ENCODE results near the gene DDIT3.
A peak's percentile ranks its signal among the peaks of the same experiment; 100 is the strongest.
"Not testable (repeated sequence)": the region's sequence is repeated elsewhere in the genome, so short reads cannot be mapped to it uniquely, and the experiment has no call there.

Gene DDIT3

GRCh38 chr12:57513266-57513665, 7.0 kb downstream of the DDIT3 start:
- no peak for DNase-seq

GRCh38 chr12:57512665-57513064, 7.6 kb downstream of the DDIT3 start:
- no peak for DNase-seq

- no peak for DNase-seq
Observed at GRCh38 chr12:57511588-57512325, 8.6 kb downstream of the DDIT3 start.

- no peak for DNase-seq
Observed at GRCh38 chr12:57511161-57511560, 9.2 kb downstream of the DDIT3 start.

GRCh38 chr12:57507796-57508195, 12.5 kb downstream of the DDIT3 start:
- DNase-seq: not testable (repeated sequence)

GRCh38 chr12:57506541-57506940, 13.8 kb downstream of the DDIT3 start:
- DNase-seq: not testable (repeated sequence)

- DNase-seq: not testable (repeated sequence)
Observed at GRCh38 chr12:57502311-57502969, 17.9 kb downstream of the DDIT3 start.

- DNase-seq: no peak
Observed at GRCh38 chr12:57500213-57500612, 20.1 kb downstream of the DDIT3 start.

- no peak for DNase-seq
Observed at GRCh38 chr12:57498571-57498970, 21.7 kb downstream of the DDIT3 start.

- no peak for DNase-seq
Observed at GRCh38 chr12:57498132-57498502, 22.2 kb downstream of the DDIT3 start.

- DNase-seq: no peak
Observed at GRCh38 chr12:57497223-57498131, 22.8 kb downstream of the DDIT3 start.

- DNase-seq: no peak
Observed at GRCh38 chr12:57496822-57497221, 23.5 kb downstream of the DDIT3 start.

- DNase-seq: not testable (repeated sequence)
Observed at GRCh38 chr12:57495051-57495701, 25.1 kb downstream of the DDIT3 start.

GRCh38 chr12:57491393-57492280, 28.7 kb downstream of the DDIT3 start:
- no peak for DNase-seq

GRCh38 chr12:57490126-57490525, 30.2 kb downstream of the DDIT3 start:
- no peak for DNase-seq

GRCh38 chr12:57489157-57489641, 31.1 kb downstream of the DDIT3 start:
- peak in 1 of 4 experiments; percentile 17 for DNase-seq

GRCh38 chr12:57488402-57489156, 31.7 kb downstream of the DDIT3 start:
- DNase-seq: no peak

GRCh38 chr12:57487597-57488401, 32.5 kb downstream of the DDIT3 start, which contains the start of gene MARS1:
TSS of gene MARS1 (plus strand) at chr12:57488068. CDS start at chr12:57488091, 23 bp downstream.
- DNase-seq: peak; percentile 93 to 97 (median 96)

GRCh38 chr12:57487055-57487596, 33.2 kb downstream of the DDIT3 start:
- DNase-seq: no peak

Data from suppressor macrophage (primary cell).